Activated CD8-positive, alpha-beta memory T cell treated with anti-CD3 and anti-CD28 coated beads, Interleukin-2, amount 50 U/mL, for 4 hours (primary cell): ENCODE data around the gene DCAF7.

Experiments
- DNase-seq: peaks from one replicate; pipeline ENCODE4 v3.0.0-alpha.2; 2020

The DCAF7 gene

GRCh38 chr17:63546308-63547082, 3.8 kb upstream of the DCAF7 start:
- peak; percentile 3 for DNase-seq

GRCh38 chr17:63547083-63547523, 3.2 kb upstream of the DCAF7 start:
- no peak for DNase-seq

- peak; percentile 0 for DNase-seq
These were observed 860 bp upstream of the DCAF7 start for GRCh38 chr17:63549289-63549945.

GRCh38 chr17:63550817-63551639, 751 bp downstream of the DCAF7 start:
- DNase-seq: peak; percentile 13

GRCh38 chr17:63552211-63552610, 1.9 kb downstream of the DCAF7 start:
- no peak for DNase-seq

GRCh38 chr17:63555500-63556156, 5.4 kb downstream of the DCAF7 start:
- no peak for DNase-seq

- no peak for DNase-seq
These were observed 7.1 kb downstream of the DCAF7 start for GRCh38 chr17:63557416-63557815.

GRCh38 chr17:63558441-63558840, 8.2 kb downstream of the DCAF7 start:
- no peak for DNase-seq

- DNase-seq: no peak
These were observed 11.5 kb downstream of the DCAF7 start for GRCh38 chr17:63561819-63562218.

- no peak for DNase-seq
These were observed 13.1 kb downstream of the DCAF7 start for GRCh38 chr17:63563339-63563738.

GRCh38 chr17:63564562-63564961, 14.3 kb downstream of the DCAF7 start:
- DNase-seq: no peak

- no peak for DNase-seq
These were observed 17.0 kb downstream of the DCAF7 start for GRCh38 chr17:63567229-63567628.

GRCh38 chr17:63568563-63568962, 18.3 kb downstream of the DCAF7 start:
- no peak for DNase-seq

- no peak for DNase-seq
These were observed 21.5 kb downstream of the DCAF7 start for GRCh38 chr17:63571632-63572310.

GRCh38 chr17:63573634-63574033, 23.4 kb downstream of the DCAF7 start:
- no peak for DNase-seq

- no peak for DNase-seq
These were observed 27.9 kb downstream of the DCAF7 start for GRCh38 chr17:63578027-63578768.

GRCh38 chr17:63578769-63579111, 28.5 kb downstream of the DCAF7 start:
- no peak for DNase-seq

GRCh38 chr17:63579633-63580032, 29.4 kb downstream of the DCAF7 start:
- DNase-seq: no peak

GRCh38 chr17:63587770-63588169, 37.5 kb downstream of the DCAF7 start:
- no peak for DNase-seq

GRCh38 chr17:63588797-63589196, 38.5 kb downstream of the DCAF7 start:
- DNase-seq: no peak

GRCh38 chr17:63589646-63590045, 39.4 kb downstream of the DCAF7 start:
- DNase-seq: no peak

GRCh38 chr17:63592797-63593196, 42.5 kb downstream of the DCAF7 start:
- DNase-seq: no peak
